Sigmoid colon (tissue), 4 donors: Measurements from ENCODE around the gene NEUROG1.

Source experiments
- CTCF ChIP-seq, 4 experiments: fragments of 450-650 bp in 3 of 4; fragments of 200-600 bp in 1 of 4; IDR thresholded peaks; one replicate each; pipeline ENCODE4 v1.5.1; 2016 to 2019; ENCODE audit warnings: antibody characterized with exemption in 4 of 4, mild to moderate bottlenecking in 3 of 4, moderate library complexity in 2 of 4
- EP300 ChIP-seq, 4 donors: sonication (generic); formaldehyde crosslinking; IDR thresholded peaks; one replicate each; pipeline ENCODE4 v1.6.1; 2017; ENCODE audit warnings: antibody characterized with exemption in 4 of 4
- POLR2A ChIP-seq, 2 donors: fragments of 450-650 bp; IDR thresholded peaks; one replicate each; pipeline ENCODE4 v1.6.1; 2016; ENCODE audit warnings: antibody characterized with exemption in 2 of 2, mild to moderate bottlenecking in 2 of 2, moderate library complexity in 2 of 2
- POLR2AphosphoS5 ChIP-seq, 4 donors: sonication (generic); formaldehyde crosslinking; IDR thresholded peaks; one replicate each; pipeline ENCODE4 v1.6.1; 2017; ENCODE audit warnings: antibody characterized with exemption in 4 of 4

GRCh38 chr5:135574493-135574892 lies 38.7 kb upstream of the NEUROG1 start:
- TF ChIP-seq CTCF (IDR thresholded peaks at IDR 0.05) = no peak
- no peak for TF ChIP-seq POLR2AphosphoS5 (IDR thresholded peaks at IDR 0.05)
- no peak for TF ChIP-seq EP300 (IDR thresholded peaks at IDR 0.05)
- no peak for TF ChIP-seq POLR2A (IDR thresholded peaks at IDR 0.05)
